Measurements from ENCODE around the gene POR.

POR gene

GRCh38 chr7:75967055-75967454 is 52.1 kb downstream of the POR start:
- Histone ChIP-seq H3K27me3 (ENCODE audit: control insufficient read depth, insufficient read depth, low read length) (no peaks in the 10 kb centered on the region), H3K4me3 (ENCODE audit: low read depth, low read length) (no peak overlapping the region), H3K27ac (peak overlapping the region; percentile 49), H3K9ac (no peak overlapping the region), H3K4me1 (peaks cover 14% of the 10 kb centered on the region), H3K9me3 (ENCODE audit: control insufficient read depth, low read length) (no peaks in the 10 kb centered on the region), H3K36me3 (ENCODE audit: control insufficient read depth, insufficient read depth, low read length) (no peaks in the 10 kb centered on the region), H3K4me2 (ENCODE audit: low read length) (no peak overlapping the region), H3K79me2 (peaks cover 45% of the 10 kb centered on the region), H2AFZ (no peak overlapping the region)
- TF ChIP-seq CTCF (IDR thresholded peaks at IDR 0.05), result no peak

DNA sequence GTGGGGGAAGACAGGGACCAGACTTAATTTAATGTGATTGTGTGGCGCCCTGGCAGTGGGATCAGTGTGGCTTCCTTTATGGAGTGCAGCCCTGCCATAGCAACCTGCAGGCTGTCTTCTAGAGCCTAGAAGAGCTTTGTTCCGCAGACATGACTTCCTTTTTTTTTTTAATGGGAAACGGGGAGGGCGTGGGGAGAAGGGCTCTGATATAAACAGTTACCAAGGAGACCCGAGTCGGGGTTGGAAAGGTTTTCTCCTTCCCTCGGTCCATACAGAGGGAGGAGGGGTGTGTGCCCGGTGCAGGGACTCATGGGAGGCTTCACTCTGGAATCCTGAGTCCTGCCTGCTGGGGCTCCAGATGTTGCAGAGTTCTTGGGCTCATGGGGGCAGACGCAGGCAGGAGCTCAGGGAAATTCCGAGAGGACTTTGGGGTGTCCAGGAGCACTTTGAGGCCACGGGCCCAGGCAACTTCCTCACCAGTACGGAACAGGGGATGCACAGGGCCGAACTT is 52.6 kb downstream of the POR start:
- H3K4me2 ChIP-seq (ENCODE audit: low read length), result no peak overlapping the region
- no peak overlapping the region for H2AFZ ChIP-seq
- H3K27ac ChIP-seq, result peak overlapping the region; percentile 49
- H3K36me3 ChIP-seq (ENCODE audit: control insufficient read depth, insufficient read depth, low read length), result no peaks in the 10 kb centered on the region
- no peaks in the 10 kb centered on the region for H3K9me3 ChIP-seq (ENCODE audit: control insufficient read depth, low read length)
- H3K4me1 ChIP-seq, result peaks cover 9% of the 10 kb centered on the region
- no peak overlapping the region for H3K4me3 ChIP-seq (ENCODE audit: low read depth, low read length)
- no peak overlapping the region for H3K9ac ChIP-seq
- no peak for TF ChIP-seq CTCF (IDR thresholded peaks at IDR 0.05)
- H3K27me3 ChIP-seq (ENCODE audit: control insufficient read depth, insufficient read depth, low read length), result no peaks in the 10 kb centered on the region
- peaks cover 45% of the 10 kb centered on the region for H3K79me2 ChIP-seq

DNA sequence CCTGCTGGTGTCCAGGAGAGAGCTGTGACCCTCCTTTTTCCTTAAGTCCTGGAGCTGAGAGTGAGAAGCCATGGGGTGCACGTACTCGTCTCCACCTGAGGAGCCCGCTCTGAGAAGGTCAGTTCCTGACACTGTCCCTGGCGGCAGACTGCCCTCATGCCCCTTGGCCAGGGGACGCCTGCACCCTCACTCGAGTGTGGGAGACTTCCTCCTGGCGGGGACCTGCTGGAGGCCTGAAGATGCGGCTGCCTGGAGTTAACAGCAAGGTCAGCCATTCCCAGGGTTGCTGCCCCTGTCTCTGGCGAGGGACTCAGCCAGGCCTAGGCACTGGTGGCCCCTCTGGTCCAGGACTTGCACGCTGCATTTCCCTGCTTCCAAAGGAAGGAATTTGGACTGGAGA is 53.1 kb downstream of the POR start:
- Histone ChIP-seq H3K9me3 (ENCODE audit: control insufficient read depth, low read length) (no peaks in the 10 kb centered on the region), H3K4me1 (peaks cover 6% of the 10 kb centered on the region), H3K4me3 (ENCODE audit: low read depth, low read length) (no peak overlapping the region), H3K9ac (no peak overlapping the region), H3K27ac (no peak overlapping the region), H2AFZ (no peak overlapping the region), H3K4me2 (ENCODE audit: low read length) (no peak overlapping the region), H3K79me2 (peaks cover 45% of the 10 kb centered on the region), H3K27me3 (ENCODE audit: control insufficient read depth, insufficient read depth, low read length) (no peaks in the 10 kb centered on the region), H3K36me3 (ENCODE audit: control insufficient read depth, insufficient read depth, low read length) (no peaks in the 10 kb centered on the region)
- no peak for TF ChIP-seq CTCF (IDR thresholded peaks at IDR 0.05)

GRCh38 chr7:75968561-75969001 is 53.6 kb downstream of the POR start:
- H3K27me3 ChIP-seq (ENCODE audit: control insufficient read depth, insufficient read depth, low read length), result no peaks in the 10 kb centered on the region
- no peak overlapping the region for H2AFZ ChIP-seq
- peaks cover under 1% of the 10 kb centered on the region for H3K4me1 ChIP-seq
- peaks cover 42% of the 10 kb centered on the region for H3K79me2 ChIP-seq
- no peaks in the 10 kb centered on the region for H3K9me3 ChIP-seq (ENCODE audit: control insufficient read depth, low read length)
- H3K4me2 ChIP-seq (ENCODE audit: low read length), result no peak overlapping the region
- no peaks in the 10 kb centered on the region for H3K36me3 ChIP-seq (ENCODE audit: control insufficient read depth, insufficient read depth, low read length)
- TF ChIP-seq CTCF (IDR thresholded peaks at IDR 0.05), result no peak
- H3K27ac ChIP-seq, result peak overlapping the region; percentile 37
- H3K4me3 ChIP-seq (ENCODE audit: low read depth, low read length), result no peak overlapping the region
- H3K9ac ChIP-seq, result no peak overlapping the region

GRCh38 chr7:75969182-75969581 is 54.2 kb downstream of the POR start:
- H3K4me1 ChIP-seq, result no peaks in the 10 kb centered on the region
- H3K27ac ChIP-seq, result peak overlapping the region; percentile 30
- TF ChIP-seq CTCF (IDR thresholded peaks at IDR 0.05), result no peak
- no peak overlapping the region for H2AFZ ChIP-seq
- H3K27me3 ChIP-seq (ENCODE audit: control insufficient read depth, insufficient read depth, low read length), result no peaks in the 10 kb centered on the region
- no peaks in the 10 kb centered on the region for H3K9me3 ChIP-seq (ENCODE audit: control insufficient read depth, low read length)
- H3K79me2 ChIP-seq, result peaks cover 41% of the 10 kb centered on the region
- H3K4me3 ChIP-seq (ENCODE audit: low read depth, low read length), result no peak overlapping the region
- no peak overlapping the region for H3K4me2 ChIP-seq (ENCODE audit: low read length)
- H3K9ac ChIP-seq, result no peak overlapping the region
- H3K36me3 ChIP-seq (ENCODE audit: control insufficient read depth, insufficient read depth, low read length), result no peaks in the 10 kb centered on the region

Data from parathyroid adenoma (tissue), 2 donors.